Gastrocnemius medialis (tissue), 4 donors: ENCODE data around the gene COG7.
"Not testable (repeated sequence)": the region's sequence is repeated elsewhere in the genome, so short reads cannot be mapped to it uniquely, and the experiment has no call there.

Experiments
- CTCF ChIP-seq, 5 experiments: fragments of 450-650 bp in 3 of 5; fragments of 200-600 bp in 2 of 5; sonication (generic) in 2 of 5; IDR thresholded peaks in 4 of 5; conservative IDR thresholded peaks in 1 of 5; 1 replicate in 4 of 5; 2 replicates in 1 of 5; pipeline ENCODE4 v1.5.1; 2016 to 2019; ENCODE audit warnings: antibody characterized with exemption in 5 of 5, mild to moderate bottlenecking in 3 of 5, moderate library complexity in 3 of 5
- POLR2A ChIP-seq, 2 donors: fragments of 450-650 bp; IDR thresholded peaks; one replicate each; pipeline ENCODE4 v1.6.1; 2017; ENCODE audit warnings: antibody characterized with exemption in 2 of 2, mild to moderate bottlenecking in 2 of 2, moderate library complexity in 2 of 2

DNA sequence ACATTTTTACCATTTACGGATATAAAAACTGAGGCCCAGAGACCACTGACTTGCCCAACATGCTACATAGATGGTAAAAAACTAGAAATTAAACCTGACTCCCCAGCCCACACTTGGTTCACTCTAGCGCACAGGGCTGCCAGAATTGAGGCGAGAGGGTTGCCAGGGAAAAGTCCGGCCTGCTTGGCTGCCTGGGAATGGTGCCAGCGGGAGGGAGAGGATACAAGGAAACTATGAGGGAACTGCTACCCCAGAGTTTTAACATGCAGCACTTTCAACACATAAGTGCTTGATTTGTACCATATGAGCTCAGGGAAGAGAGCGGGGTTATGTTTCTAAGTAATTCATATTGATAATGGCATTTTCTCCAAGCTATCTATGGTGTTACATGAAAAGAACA, 10.0 kb upstream of the COG7 start:
- not testable (repeated sequence) for TF ChIP-seq CTCF (IDR thresholded peaks at IDR 0.05 in 4 of 5, conservative IDR thresholded peaks at IDR 0.05 in 1 of 5); POLR2A (IDR thresholded peaks at IDR 0.05)
